ENCODE data around the gene UBE2A. TPM values are rescaled to one million over a fixed set of nuclear protein-coding genes. Genes with fewer than 3 reads are reported as not detected.

Gene UBE2A
- total RNA-seq, 4 donors from 2014 or later = 32.2 to 39.7 (median 35.9) TPM

- peaks cover 0 to 10% (median 0%) of the 10 kb centered on the region in 3 donors for H3K4me1 ChIP-seq
- no peaks in the 10 kb centered on the region for H3K27me3 ChIP-seq
- no peaks in the 10 kb centered on the region for H3K36me3 ChIP-seq
- WGBS, 2 donors (ENCODE audit: low coverage in 1 of 2) = 50 to 78% methylated on average over 1 to 3 of the region's 6 CpGs
- no peak overlapping the region for H3K4me3 ChIP-seq
- no peak for ATAC-seq
- H3K27ac ChIP-seq = no peak overlapping the region
- TF ChIP-seq POLR2A (IDR thresholded peaks at IDR 0.05) = no peak
- no peak for TF ChIP-seq EP300 (IDR thresholded peaks at IDR 0.05)
- TF ChIP-seq CTCF (IDR thresholded peaks at IDR 0.05) = no peak
- no peak for TF ChIP-seq POLR2AphosphoS5 (IDR thresholded peaks at IDR 0.05)
- H3K9me3 ChIP-seq = no peaks in the 10 kb centered on the region
Observed at GRCh38 chrX:119570351-119570835, 4.0 kb upstream of the UBE2A start.

GRCh38 chrX:119573222-119573621, 1.1 kb upstream of the UBE2A start:
- 67 to 68% methylated on average over 1 to 2 of the region's 3 CpGs for WGBS, 2 donors (ENCODE audit: low coverage in 1 of 2)
- H3K36me3 ChIP-seq = no peaks in the 10 kb centered on the region
- ATAC-seq = no peak
- peak overlapping the region; percentile 91 to 99 (median 92) for H3K27ac ChIP-seq
- no peaks in the 10 kb centered on the region for H3K9me3 ChIP-seq
- no peaks in the 10 kb centered on the region for H3K27me3 ChIP-seq
- H3K4me3 ChIP-seq = peak overlapping the region; percentile 74 to 100
- TF ChIP-seq POLR2AphosphoS5 (IDR thresholded peaks at IDR 0.05) (no peak), EP300 (IDR thresholded peaks at IDR 0.05) (no peak), POLR2A (IDR thresholded peaks at IDR 0.05) (no peak), CTCF (IDR thresholded peaks at IDR 0.05) (no peak)
- H3K4me1 ChIP-seq = peaks cover 0 to 22% (median 0%) of the 10 kb centered on the region in 3 donors

DNA sequence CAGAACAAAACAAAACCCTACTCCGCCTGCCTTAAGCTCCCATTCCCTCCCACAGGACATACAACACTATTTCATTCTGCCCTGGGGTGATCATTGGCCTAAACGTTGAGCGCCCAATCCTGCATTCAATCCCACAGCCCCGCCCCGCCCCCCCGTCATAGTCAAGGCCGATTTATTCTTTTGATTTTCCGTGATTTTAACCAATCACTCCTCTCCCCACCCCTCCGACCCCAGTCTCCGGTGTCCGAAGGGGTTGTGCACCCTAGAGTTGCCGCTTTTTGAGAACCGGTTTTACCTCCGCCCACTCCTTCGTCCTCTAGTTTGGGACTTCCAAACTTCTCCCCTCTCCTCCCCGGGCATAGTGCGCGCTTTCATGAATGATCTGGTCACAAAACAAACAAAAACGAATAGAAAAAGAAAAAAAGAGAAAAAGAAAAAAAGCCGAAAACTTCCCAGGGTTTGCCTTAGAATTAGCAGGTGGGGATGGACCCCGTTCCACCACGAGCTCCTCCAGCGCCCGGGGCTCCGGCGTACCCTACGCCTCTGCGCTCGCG, 446 bp upstream of the UBE2A start:
- Histone ChIP-seq H3K4me3 (peak overlapping the region; percentile 74 to 100), H3K27ac (peak overlapping the region; percentile 91 to 99 (median 92)), H3K36me3 (no peaks in the 10 kb centered on the region), H3K4me1 (peaks cover 0 to 22% (median 0%) of the 10 kb centered on the region in 3 donors), H3K9me3 (no peaks in the 10 kb centered on the region), H3K27me3 (no peaks in the 10 kb centered on the region)
- TF ChIP-seq EP300 (IDR thresholded peaks at IDR 0.05) (no peak), CTCF (IDR thresholded peaks at IDR 0.05) (no peak), POLR2A (IDR thresholded peaks at IDR 0.05) (no peak), POLR2AphosphoS5 (IDR thresholded peaks at IDR 0.05) (no peak)
- 0 to 4% methylated on average over 6 to 7 of the region's 30 CpGs for WGBS, 2 donors (ENCODE audit: low coverage in 1 of 2)
- peak; percentile 40 for ATAC-seq

DNA sequence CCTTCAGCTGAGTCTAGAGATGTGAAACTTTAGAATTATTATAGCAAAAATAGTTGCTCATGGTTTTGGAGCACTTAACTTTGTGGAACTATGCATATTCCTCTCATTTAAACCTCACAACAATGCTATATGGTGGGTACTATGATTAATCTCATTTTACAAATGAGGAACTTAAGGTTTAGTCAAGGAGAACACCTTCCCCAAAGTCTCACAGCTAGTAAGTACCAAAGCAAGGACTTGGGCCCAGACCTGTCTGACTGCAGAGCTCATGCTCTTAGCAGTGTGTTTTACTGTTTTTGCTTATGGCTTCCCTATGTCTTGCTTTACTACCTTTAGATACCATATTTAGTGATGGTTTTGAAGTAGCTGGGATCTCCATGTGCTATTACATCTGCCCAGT, 5.1 kb downstream of the UBE2A start:
- TF ChIP-seq CTCF (IDR thresholded peaks at IDR 0.05) (no peak), POLR2A (IDR thresholded peaks at IDR 0.05) (no peak), POLR2AphosphoS5 (IDR thresholded peaks at IDR 0.05) (no peak), EP300 (IDR thresholded peaks at IDR 0.05) (no peak)
- no peaks in the 10 kb centered on the region for H3K9me3 ChIP-seq
- H3K27ac ChIP-seq = no peak overlapping the region
- no peak for ATAC-seq
- no peak overlapping the region for H3K4me3 ChIP-seq
- H3K4me1 ChIP-seq = peaks cover 0 to 18% (median 0%) of the 10 kb centered on the region in 3 donors
- H3K36me3 ChIP-seq = no peaks in the 10 kb centered on the region
- no peaks in the 10 kb centered on the region for H3K27me3 ChIP-seq

- Histone ChIP-seq H3K27me3 (no peaks in the 10 kb centered on the region), H3K27ac (peak overlapping the region in 1 of 4 donors; percentile 19), H3K4me3 (no peak overlapping the region), H3K9me3 (no peaks in the 10 kb centered on the region), H3K4me1 (peaks cover 0 to 3% (median 0%) of the 10 kb centered on the region in 3 donors), H3K36me3 (no peaks in the 10 kb centered on the region)
- no peak for ATAC-seq
- TF ChIP-seq CTCF (IDR thresholded peaks at IDR 0.05) (no peak), POLR2A (IDR thresholded peaks at IDR 0.05) (no peak), POLR2AphosphoS5 (IDR thresholded peaks at IDR 0.05) (no peak), EP300 (IDR thresholded peaks at IDR 0.05) (no peak)
- WGBS, 2 donors (ENCODE audit: low coverage in 1 of 2) = 17 to 31% methylated on average over 2 of the region's 2 CpGs
Observed at GRCh38 chrX:119583431-119584059, 9.2 kb downstream of the UBE2A start.

All from gastroesophageal sphincter (tissue), 4 donors.